IPS DF 19.7 (cell line): ENCODE data around the gene HSF5.
"Not testable (repeated sequence)": the region's sequence is repeated elsewhere in the genome, so short reads cannot be mapped to it uniquely, and the experiment has no call there.

Experiments
- DNase-seq: peaks from one replicate; pipeline ENCODE4 v3.0.0-alpha.2; 2013; ENCODE audit warnings: low read depth, low spot score

Gene HSF5

DNA sequence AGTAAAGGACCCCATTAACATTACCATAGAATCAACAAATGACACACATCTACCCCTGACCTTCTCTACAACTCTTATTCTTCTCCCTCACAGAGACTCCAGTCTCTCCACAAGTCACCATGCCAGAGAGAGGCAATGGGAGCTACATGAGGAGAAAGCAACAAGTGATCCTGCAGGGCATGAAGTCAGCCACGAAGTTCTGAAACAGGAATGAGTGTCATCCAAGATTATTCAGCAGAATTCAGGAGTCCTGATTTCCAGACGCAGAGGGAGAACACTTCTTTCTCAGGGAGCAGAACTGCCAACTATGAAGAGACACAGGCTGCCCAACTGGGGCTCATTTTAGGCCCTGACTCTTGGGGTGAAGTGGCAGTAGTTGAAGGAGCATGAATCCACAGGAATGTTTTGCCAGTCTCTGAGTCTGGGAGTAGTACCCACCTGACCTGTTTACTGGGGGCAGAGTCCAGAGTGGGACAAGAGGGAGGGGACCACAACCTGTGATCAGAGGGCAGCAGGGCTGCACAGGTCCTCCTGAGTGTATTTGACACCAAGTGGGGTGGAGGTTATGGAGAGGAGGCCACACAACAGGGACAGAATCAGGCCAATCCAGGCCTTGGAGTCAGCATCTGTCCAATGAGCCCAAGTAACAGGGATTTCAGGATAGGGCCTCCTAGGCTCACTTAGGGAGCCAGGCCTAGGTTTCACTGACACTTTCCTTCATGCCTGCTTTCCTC is 28.6 kb upstream of the HSF5 start:
- no peak for DNase-seq

DNA sequence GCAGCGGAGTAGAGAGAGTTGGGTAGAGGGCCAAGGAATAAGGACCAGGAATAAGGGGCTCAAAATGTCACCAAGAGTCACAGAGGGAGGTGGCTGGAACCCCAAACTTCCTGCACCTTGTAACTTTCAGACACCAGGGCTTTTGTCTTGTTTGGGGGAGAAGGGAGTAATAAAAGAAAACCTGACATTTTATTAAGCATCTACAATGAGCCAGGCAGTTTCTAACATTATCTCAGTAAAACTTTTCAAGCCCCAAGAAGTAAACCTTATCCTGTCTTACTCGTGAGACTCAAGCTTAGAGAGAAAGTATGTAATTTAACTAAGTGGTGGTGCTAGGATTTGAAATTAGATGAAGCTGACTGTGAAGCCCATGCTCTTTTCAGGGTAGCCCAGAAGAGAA is 27.1 kb upstream of the HSF5 start:
- no peak for DNase-seq

DNA sequence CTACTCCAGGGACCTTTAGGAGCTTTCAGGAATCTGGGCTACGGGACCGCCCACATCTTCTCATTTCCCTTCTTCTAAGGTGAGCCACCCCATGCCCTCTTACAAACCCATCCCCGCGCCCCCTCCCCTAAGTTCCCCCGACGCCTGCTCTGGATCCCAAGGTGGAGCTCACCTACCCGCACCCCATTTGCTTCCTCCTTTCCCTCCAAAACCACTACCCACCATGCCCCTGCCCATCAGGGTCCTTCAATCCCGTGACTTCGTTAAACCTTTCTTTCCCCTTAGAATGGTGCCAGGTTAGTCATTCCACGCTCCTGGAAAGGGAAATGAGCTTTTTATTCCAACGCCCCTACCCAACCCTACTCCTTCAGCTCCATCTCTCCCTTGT is 26.6 kb upstream of the HSF5 start:
- DNase-seq, result no peak

DNA sequence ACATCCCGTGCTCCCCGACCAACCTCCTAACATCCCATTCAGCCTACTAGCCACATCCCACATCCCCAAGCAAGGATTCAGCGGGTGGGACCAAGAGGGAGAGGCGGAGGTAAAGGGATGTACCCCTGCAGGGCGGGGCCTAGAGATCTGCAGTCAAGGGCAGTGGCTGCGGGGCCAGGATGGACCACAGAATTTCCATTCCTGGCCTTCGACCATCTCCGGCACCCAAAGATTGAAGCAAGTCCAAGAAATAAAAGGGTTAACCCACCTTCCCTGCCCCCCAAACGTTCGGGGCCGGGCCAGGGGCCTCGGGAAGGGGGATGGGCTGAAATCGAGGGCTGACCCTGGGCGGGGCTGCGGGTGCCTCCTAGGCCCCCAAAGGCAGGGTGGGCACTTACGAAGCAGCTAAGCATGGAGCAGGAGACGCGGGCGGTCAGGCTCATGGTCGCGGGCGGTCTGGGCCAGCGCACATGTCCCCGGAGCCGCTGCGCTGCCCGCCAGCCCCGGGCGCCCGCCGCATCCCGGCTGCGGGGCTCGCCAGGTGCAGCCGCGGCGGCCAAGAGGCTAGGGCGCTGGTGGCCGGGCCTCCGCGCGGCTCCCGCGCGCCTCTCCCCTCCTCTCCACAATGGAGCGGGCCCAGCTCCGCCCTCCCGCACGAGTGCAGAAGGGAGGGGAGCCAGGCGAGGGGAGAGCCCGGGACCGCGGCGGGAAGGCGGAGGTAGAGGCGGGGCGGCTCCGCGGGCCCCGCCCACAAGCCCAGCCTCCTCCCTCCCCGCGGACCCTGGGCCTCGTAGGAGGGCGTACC is 26.0 kb upstream of the HSF5 start, which contains the start of gene MTMR4:
Gene MTMR4, minus strand, starts transcription at position 674 of the 805 bp plus-strand sequence. Its CDS starts 231 bp downstream, at position 443.
- DNase-seq, result peak; percentile 64

GRCh38 chr17:58513267-58513964 is 25.2 kb upstream of the HSF5 start:
- DNase-seq, result no peak

GRCh38 chr17:58510075-58510474 is 21.9 kb upstream of the HSF5 start:
- DNase-seq, result no peak

DNA sequence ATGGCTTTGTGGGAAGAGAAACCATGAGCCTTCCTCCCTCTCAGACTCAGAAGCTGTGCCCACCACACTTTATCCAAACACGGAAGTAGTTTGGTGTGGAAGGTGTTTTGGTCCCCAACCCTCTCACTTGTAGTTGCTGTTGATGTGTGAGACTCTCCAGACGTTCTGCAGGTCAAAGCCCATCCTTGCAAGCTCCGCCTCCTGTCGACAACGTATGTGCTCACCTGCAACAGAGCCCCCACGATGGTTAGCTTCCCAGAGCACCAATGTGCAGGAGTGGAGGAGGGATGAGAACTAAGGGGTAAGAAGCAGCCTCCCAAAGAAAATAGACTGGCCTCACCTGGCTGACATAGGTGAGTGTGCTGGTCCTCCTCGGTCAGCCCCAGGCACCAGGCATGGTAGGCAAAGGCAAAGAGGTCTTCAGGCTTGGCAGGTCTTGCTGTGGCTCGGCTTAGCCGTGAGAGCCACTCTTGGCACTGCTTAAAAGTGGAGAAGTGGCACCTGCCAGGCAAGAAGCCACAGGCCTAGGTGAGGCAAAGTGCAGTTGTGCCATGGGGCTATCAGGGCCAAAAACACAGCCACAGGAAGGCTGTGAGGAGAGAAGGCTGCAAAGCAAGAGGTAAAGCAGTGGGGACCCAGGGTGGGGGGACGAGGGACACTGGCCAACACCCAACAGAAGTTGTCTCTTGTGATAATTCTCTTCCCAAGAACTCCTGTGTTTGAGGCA is 20.3 kb upstream of the HSF5 start:
- DNase-seq, result no peak

- no peak for DNase-seq
Observed at GRCh38 chr17:58507123-58507634, 19.0 kb upstream of the HSF5 start.

DNA sequence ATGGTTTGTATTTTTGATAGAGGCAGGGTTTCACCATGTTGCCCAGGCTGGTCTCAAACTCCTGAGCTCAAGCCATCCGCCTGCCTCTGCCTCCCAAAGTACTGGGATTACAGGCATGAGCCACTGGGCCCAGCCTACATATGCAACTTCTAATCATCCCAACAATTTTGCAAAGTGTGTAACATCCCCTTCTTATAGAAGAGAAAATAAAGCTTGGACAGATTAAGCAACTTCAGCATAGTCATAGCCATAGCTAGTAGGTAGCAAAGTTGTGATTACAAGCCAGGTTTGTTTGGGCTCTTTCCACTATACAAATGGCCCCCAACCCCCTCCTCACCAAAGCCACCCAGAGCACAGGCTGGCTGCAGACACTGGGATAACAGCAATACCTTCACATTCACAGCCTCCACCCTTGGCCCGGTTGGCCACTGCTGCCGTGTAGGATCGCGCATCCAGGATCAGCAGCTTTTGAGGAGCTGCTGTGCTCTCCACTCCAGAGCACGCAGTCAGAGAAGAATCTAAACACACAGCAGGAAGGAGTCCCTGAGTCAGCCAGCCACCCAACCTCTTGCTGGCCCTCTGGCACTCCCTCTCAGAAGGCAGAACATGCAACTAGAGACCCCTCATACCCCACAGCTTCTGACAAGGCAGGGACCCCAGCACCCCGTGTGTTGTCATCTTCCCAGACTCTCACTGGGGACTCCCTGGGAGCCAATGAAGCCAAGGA is 18.3 kb upstream of the HSF5 start:
- DNase-seq, result no peak

DNA sequence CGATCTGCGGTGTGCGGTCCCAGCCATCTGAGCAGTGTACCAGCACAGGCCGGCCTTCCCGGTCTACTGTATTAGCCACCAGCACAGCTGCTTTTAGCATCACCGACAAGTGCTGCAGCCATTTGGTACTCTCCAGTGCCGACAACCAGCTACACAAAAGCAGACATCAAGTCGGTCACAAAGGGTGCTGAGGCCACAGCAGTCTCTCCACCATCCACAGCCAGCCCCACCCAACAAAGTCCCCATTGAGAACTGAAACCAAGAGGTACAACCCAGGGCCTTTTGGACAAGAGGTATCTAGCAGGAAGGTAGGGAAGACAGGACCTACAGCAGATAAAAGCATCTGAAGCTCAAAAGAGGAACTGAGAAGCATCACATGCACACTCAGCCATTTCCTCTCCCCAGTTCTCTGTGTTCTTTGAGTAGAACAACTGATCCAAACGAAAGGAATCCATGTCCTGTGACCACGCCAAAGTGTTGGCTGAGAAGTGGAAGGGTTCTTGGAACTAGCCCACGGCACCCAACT is 16.7 kb upstream of the HSF5 start:
- DNase-seq, result no peak

DNA sequence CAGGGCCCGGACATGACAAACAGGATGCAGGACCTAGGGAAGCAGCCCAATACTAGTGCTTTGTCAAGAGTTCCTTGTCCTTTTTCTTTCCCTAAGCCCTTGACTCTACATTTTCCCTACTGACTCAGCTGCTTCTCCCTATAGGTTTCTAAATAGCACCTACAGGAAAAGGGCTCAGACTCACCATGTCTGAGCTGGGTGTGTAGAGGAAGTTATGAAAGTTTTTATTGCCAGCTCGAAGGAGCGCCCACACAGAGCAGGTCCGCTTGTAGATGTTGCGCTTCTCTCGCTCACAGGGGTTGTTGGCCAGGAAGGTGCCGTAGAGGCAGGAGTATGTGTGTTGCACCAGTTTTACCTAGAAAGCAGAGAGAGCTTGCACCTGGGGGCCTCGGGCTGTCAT is 15.7 kb upstream of the HSF5 start:
- no peak for DNase-seq

- DNase-seq, result not testable (repeated sequence)
Observed at GRCh38 chr17:58503134-58503533, 14.9 kb upstream of the HSF5 start.

- no peak for DNase-seq
Observed at GRCh38 chr17:58501451-58501850, 13.2 kb upstream of the HSF5 start.

DNA sequence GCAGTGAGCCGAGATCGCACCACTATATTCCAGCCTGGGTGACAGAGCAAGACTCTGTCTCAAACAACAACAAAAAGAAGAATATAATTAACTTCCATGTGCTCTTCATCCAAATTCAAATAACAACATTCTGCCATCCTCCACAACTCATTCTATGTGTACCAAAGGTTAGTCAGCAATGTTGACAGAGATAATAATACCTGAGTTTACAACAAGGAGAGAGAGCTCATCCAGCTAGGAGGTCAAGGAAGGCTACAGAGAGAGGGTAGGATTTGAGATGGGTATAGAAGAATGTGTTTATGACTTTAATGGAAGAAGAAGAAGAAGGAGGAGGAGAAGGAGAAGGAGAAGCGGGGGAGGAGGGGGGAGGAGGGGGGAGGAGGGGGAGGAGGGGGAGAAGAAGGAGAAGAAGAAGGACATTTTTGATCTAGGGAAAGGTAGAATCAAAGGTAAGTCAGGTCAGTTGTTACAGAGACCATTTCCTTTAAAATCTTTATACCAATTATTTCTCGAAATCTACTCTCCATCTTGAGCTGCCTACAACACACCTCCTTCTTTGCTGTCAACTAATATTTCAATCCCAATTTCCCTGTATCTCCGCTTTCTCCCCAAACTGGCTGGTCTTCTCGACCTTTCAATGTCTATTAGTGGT is 10.1 kb upstream of the HSF5 start:
- no peak for DNase-seq

DNA sequence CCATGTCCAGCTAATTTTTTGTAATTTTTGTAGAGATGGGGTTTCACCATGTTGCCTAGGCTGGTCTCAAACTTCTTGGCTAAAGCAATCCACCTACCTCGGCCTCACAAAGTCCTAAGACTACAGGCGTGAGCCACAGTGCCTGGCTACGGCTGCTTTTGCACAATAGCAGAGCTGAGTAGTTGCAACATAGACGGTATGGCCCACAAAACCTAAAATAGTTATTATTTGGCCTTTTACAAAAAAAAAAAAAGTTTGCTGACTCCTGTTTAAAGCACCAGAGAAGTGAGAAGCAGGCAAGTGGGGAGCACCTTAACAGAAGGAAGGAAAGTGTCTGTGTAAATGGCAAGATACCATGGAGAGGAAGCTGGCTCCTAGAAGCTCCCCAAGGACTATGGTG is 5.3 kb upstream of the HSF5 start:
- DNase-seq, result no peak

DNA sequence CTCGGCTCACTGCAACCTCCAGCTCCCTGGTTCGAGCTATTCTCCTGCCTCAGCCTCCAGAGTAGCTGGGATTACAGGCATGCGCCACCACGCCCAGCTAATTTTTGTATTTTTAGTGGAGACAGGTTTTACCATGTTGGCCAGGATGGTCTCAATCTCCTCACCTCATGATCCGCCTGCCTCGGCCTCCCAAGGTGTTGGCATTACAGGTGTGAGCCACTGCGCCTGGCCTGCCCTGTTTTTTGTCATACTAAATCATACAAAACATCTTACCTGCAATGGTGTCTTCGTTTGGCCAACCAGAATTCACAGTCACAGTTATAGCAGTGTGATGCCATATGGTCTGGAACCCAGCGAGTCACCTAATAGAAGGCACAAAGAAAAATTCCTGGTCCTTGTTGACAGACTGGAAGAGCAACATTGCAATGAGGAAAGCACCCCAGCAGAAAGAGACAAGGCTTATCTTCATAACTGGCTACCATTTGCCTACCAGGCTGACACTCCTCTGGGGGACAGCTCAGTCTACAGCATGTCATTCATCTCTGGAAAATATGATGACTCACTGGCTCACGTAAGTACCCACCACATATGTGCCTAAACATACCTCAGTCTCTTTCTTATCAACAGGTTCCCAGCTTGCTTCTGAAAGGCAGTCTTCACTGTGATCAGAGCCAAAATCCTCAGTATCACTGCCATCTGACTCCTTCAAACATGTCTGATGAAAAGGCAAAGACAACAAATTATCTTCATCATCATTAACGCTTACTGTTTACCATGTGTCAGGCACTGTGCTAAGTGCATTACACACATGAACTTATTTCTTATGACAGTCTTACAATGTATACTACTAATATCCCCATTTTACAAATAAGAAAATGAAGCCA is 4.3 kb upstream of the HSF5 start:
- DNase-seq, result no peak

DNA sequence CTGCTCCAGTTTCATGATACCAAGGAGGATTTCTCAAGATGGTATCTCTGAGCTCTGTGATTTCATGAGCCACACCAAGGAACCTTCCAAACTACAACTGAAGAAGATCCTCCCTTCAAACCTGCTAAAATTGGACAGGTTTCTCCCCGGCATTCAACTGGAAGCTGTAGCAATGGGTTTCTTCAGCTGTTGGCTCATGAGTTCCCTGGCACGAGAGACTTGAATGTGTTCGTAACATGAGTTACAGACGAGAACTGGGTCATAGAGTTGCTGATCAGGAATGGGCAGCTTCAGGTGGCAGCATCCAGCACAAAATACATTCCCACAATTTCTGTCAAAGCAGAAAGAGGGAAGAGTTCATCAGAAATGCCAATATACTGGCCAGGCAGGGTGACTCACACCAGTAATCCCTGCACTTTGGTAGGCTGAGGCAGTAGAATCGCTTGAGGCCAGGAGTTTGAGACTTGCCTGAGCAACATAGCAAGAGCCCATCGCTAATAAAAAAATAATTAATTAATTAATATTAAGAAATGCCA is 3.4 kb upstream of the HSF5 start:
- no peak for DNase-seq

DNA sequence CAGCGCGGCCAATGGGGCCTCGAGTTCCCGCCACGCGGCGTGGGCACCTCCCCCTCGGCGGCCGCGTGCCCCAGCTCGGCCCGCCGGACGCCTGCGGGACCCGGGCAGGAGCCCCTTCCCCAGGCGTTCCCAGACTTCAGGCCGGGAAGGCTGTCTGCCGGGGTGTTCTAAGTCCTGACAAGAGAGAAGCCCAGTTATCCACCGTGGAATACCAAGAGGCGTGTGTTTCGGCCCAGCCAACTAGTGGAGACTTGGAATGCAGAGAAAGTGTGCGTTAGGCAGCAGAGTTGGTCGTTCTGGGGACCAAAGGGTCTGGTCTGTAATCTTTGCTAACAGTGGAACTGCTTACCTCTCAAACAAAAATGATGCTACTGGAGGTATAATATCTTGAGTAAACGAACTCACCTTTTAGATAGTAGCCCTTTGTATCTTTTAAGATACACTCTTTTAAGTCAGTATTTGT is 251 bp upstream of the HSF5 start:
- DNase-seq, result no peak

DNA sequence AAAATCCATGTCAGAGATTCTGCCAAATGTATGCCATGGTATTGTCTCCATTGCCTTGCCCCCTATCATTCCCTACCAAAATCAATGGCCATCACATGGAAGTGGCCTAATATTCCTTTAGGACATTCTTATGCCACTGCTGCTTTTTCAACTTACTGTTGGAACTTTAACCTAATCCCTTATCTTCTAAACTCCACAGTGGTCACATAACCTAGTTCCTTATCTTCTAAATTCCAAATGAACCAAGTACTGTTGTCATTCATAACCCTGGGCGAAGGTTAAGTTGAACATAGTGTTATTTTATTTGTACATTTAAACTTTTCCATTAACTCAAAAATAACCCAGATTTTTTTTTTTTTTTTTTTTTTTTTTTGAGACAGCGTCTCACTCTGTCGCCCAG is 3.6 kb downstream of the HSF5 start:
- no peak for DNase-seq
